GM12878 (cell line): ENCODE data around the gene PI16. TPM values are rescaled to one million over a fixed set of nuclear protein-coding genes. Genes with fewer than 3 reads are reported as not detected.

Experiments used
- BHLHE40 ChIP-seq, 2 experiments: fragments of 450-650 bp in 1 of 2; IDR thresholded peaks; 2 replicates each; pipeline ENCODE4 v1.6.1; 2011 to 2017; ENCODE audit warnings: low read depth in 2 of 2, borderline replicate concordance in 1 of 2, improper control_type of control experiment in 1 of 2, low read length in 1 of 2, mild to moderate bottlenecking in 1 of 2
- CEBPB ChIP-seq, 2 experiments: fragments of 150-350 bp in 1 of 2; IDR thresholded peaks; 2 replicates each; pipeline ENCODE4 v1.6.1; 2012 to 2014; ENCODE audit warnings: low read depth in 2 of 2, low read length in 2 of 2, borderline replicate concordance in 1 of 2, inconsistent platforms in 1 of 2
- FOS ChIP-seq: IDR thresholded peaks from 3 replicates; pipeline ENCODE4 v1.6.1; 2011; ENCODE audit warnings: borderline replicate concordance; ENCODE audit not compliant: insufficient read length; ENCODE audit errors: extremely low read depth
- HCFC1 ChIP-seq: fragments of 150-350 bp; IDR thresholded peaks from 2 replicates; pipeline ENCODE4 v1.6.1; 2014; ENCODE audit warnings: low read length
- HDGF ChIP-seq: fragments of 450-650 bp; IDR thresholded peaks from 2 replicates; pipeline ENCODE4 v1.6.1; 2016; ENCODE audit warnings: antibody characterized with exemption
- LARP7 ChIP-seq: fragments of 450-650 bp; IDR thresholded peaks from 2 replicates; pipeline ENCODE4 v1.6.1; 2017; ENCODE audit warnings: mild to moderate bottlenecking
- MAX ChIP-seq: IDR thresholded peaks from 2 replicates; pipeline ENCODE4 v1.6.1; 2012; ENCODE audit warnings: low read depth, low read length, improper control_type of control experiment
- MTA2 ChIP-seq: fragments of 450-650 bp; IDR thresholded peaks from 2 replicates; pipeline ENCODE4 v1.6.1; 2016; ENCODE audit warnings: low read depth, mild to moderate bottlenecking, moderate library complexity
- MXI1 ChIP-seq: fragments of 150-350 bp; IDR thresholded peaks from 2 replicates; pipeline ENCODE4 v1.6.1; 2011; ENCODE audit warnings: low read depth, mild to moderate bottlenecking, inconsistent platforms, low read length, improper control_type of control experiment
- NR2C1 ChIP-seq: fragments of 450-650 bp; IDR thresholded peaks from 2 replicates; pipeline ENCODE4 v1.6.1; 2017; ENCODE audit warnings: antibody characterized with exemption, mild to moderate bottlenecking, moderate library complexity
- POLR2AphosphoS5 ChIP-seq: IDR thresholded peaks from 2 replicates; pipeline ENCODE4 v1.6.1; 2011; ENCODE audit warnings: mild to moderate bottlenecking, low read length, inconsistent platforms
- RAD21 ChIP-seq: IDR thresholded peaks from 2 replicates; pipeline ENCODE4 v1.6.1; 2011; ENCODE audit warnings: mild to moderate bottlenecking, low read depth, low read length, moderate library complexity; ENCODE audit not compliant: insufficient read depth
- RELA ChIP-seq: fragments of 450-650 bp; IDR thresholded peaks from 2 replicates; pipeline ENCODE4 v1.8.0; 2014; ENCODE audit warnings: borderline replicate concordance; ENCODE audit not compliant: partially characterized antibody
- SMAD5 ChIP-seq: IDR thresholded peaks from 2 replicates; pipeline ENCODE4 v1.6.1; 2016; ENCODE audit warnings: antibody characterized with exemption, low read depth
- SMC3 ChIP-seq: IDR thresholded peaks from 2 replicates; pipeline ENCODE4 v1.6.1; 2011; ENCODE audit warnings: low read length, improper control_type of control experiment, borderline replicate concordance
- SP1 ChIP-seq: IDR thresholded peaks from one replicate; pipeline ENCODE4 v1.6.1; 2011; ENCODE audit warnings: low read depth, low read length
- SREBF2 ChIP-seq: IDR thresholded peaks from 2 replicates; pipeline ENCODE4 v1.6.1; 2012; ENCODE audit warnings: mild to moderate bottlenecking, low read length
- STAT3 ChIP-seq: IDR thresholded peaks from 2 replicates; pipeline ENCODE4 v1.6.1; 2011; ENCODE audit warnings: low read depth, low read length, improper control_type of control experiment
- TAF1 ChIP-seq: IDR thresholded peaks from 2 replicates; pipeline ENCODE4 v1.6.1; 2011; ENCODE audit warnings: mild to moderate bottlenecking, low read depth, low read length, borderline replicate concordance
- TCF7 ChIP-seq: IDR thresholded peaks from 2 replicates; pipeline ENCODE4 v1.6.1; 2014; ENCODE audit warnings: antibody characterized with exemption, borderline replicate concordance
- YBX1 ChIP-seq: fragments of 450-650 bp; IDR thresholded peaks from 2 replicates; pipeline ENCODE4 v1.6.1; 2016; ENCODE audit warnings: antibody characterized with exemption
- ZBED1 ChIP-seq: IDR thresholded peaks from 2 replicates; pipeline ENCODE4 v1.6.1; 2016; ENCODE audit warnings: borderline replicate concordance
- ZBTB11 ChIP-seq: fragments of 450-650 bp; formaldehyde crosslinking; IDR thresholded peaks from 2 replicates; pipeline ENCODE4 v1.5.0; 2022; ENCODE audit warnings: mild to moderate bottlenecking, missing genetic modification characterization
- ZNF622 ChIP-seq: fragments of 450-650 bp; IDR thresholded peaks from 2 replicates; pipeline ENCODE4 v1.6.1; 2017; ENCODE audit warnings: mild to moderate bottlenecking, inconsistent platforms
- polyA plus RNA-seq, 11 experiments: library from polyadenylated mRNA; depleted of rRNA in 4 of 11; unstranded in 6 of 11; stranded (reverse) in 5 of 11; fragments of >200 nt; fragmentation: Nextera tagmentation in 4 of 11; fragmentation: Illumina TruSeq in 1 of 11; extraction: Ambion mirVana in 4 of 11; extraction: Trizol in 1 of 11; gene quantifications; 1 replicate in 1 of 11; 2 replicates in 10 of 11; pipeline versions ENCODE4 v1.2.1 to v1.2.3, GENCODE V29; 2011 to 2016; ENCODE audit warnings: inconsistent platforms in 2 of 11, missing spikeins in 2 of 11, low read depth in 1 of 11
- total RNA-seq, 4 experiments: library from RNA; depleted of rRNA in 3 of 4; stranded (reverse); fragments of >200 nt in 3 of 4; fragmentation: Illumina TruSeq in 1 of 4; extraction: Trizol in 1 of 4; gene quantifications; 2 replicates each; pipeline versions ENCODE4 v1.2.1 to v1.2.3, GENCODE V29; 2013 to 2021
- TF ChIP-seq, protein P1 (sequence below): fragments of 450-650 bp; IDR thresholded peaks from 2 replicates; pipeline ENCODE4 v1.6.1; 2017; ENCODE audit warnings: mild to moderate bottlenecking
- TF ChIP-seq, protein P2 (sequence below): fragments of 450-650 bp; IDR thresholded peaks from 2 replicates; pipeline ENCODE4 v1.6.1; 2017; ENCODE audit warnings: low read depth, mild to moderate bottlenecking, moderate library complexity

Gene PI16
- total and polyA plus RNA-seq, 10 of the 15 experiments (the other 5 are each of a cell fraction or from before 2014, with no cell fraction given), result 0.08 to 0.12 TPM; not detected in 8

- TF ChIP-seq STAT3 (no peak), RAD21 (no peak), YBX1 (no peak), LARP7 (no peak), HDGF (no peak), POLR2AphosphoS5 (0 out of 2 replicates have a peak, but pooled peaks have one; percentile 30), ZNF622 (no peak), MXI1 (peak; percentile 80; the same call in 1 of the 2 replicates), TAF1 (no peak), ZBTB11 (no peak), CEBPB (IDR thresholded peaks at IDR 0.05; ENCODE audit: borderline replicate concordance in 1 of 2, low read depth in 2 of 2, low read length in 2 of 2) (no peak), HCFC1 (no peak), SREBF2 (no peak), MTA2 (no peak), SMAD5 (no peak), NR2C1 (no peak), MAX (no peak; the same call in 1 of the 2 replicates), TCF7 (no peak), FOS (no peak), ZBED1 (no peak), SMC3 (0 out of 2 replicates have a peak, but pooled peaks have one; percentile 18), SP1 (no peak), BHLHE40 (IDR thresholded peaks at IDR 0.05; ENCODE audit: borderline replicate concordance in 1 of 2, low read depth in 2 of 2, low read length in 1 of 2) (peak in 1 of 2 experiments; percentile 45; a peak in 1 of 4 replicates), RELA (no peak)
- TF ChIP-seq, protein P1, sequence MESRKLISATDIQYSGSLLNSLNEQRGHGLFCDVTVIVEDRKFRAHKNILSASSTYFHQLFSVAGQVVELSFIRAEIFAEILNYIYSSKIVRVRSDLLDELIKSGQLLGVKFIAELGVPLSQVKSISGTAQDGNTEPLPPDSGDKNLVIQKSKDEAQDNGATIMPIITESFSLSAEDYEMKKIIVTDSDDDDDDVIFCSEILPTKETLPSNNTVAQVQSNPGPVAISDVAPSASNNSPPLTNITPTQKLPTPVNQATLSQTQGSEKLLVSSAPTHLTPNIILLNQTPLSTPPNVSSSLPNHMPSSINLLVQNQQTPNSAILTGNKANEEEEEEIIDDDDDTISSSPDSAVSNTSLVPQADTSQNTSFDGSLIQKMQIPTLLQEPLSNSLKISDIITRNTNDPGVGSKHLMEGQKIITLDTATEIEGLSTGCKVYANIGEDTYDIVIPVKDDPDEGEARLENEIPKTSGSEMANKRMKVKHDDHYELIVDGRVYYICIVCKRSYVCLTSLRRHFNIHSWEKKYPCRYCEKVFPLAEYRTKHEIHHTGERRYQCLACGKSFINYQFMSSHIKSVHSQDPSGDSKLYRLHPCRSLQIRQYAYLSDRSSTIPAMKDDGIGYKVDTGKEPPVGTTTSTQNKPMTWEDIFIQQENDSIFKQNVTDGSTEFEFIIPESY, result no peak
- TF ChIP-seq, protein P2, sequence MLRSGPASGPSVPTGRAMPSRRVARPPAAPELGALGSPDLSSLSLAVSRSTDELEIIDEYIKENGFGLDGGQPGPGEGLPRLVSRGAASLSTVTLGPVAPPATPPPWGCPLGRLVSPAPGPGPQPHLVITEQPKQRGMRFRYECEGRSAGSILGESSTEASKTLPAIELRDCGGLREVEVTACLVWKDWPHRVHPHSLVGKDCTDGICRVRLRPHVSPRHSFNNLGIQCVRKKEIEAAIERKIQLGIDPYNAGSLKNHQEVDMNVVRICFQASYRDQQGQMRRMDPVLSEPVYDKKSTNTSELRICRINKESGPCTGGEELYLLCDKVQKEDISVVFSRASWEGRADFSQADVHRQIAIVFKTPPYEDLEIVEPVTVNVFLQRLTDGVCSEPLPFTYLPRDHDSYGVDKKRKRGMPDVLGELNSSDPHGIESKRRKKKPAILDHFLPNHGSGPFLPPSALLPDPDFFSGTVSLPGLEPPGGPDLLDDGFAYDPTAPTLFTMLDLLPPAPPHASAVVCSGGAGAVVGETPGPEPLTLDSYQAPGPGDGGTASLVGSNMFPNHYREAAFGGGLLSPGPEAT, result no peak
These were observed 53.0 kb downstream of the PI16 start (continued) for GRCh38 chr6:37007340-37008043.
